HG02938 (cell line): ENCODE results near the gene CELSR1.

Experiments
- ATAC-seq: cut with Tn5 transposase; IDR thresholded peaks from one replicate; pipeline ENCODE4 v1.9.1; 2021; ENCODE audit warnings: mild to moderate bottlenecking, moderate library complexity; ENCODE audit not compliant: unreplicated experiment

CELSR1 gene

GRCh38 chr22:46370584-46371291 is 166.7 kb downstream of the CELSR1 start:
- ATAC-seq: no peak

- no peak for ATAC-seq
These were observed 167.5 kb downstream of the CELSR1 start for GRCh38 chr22:46369716-46370583.

GRCh38 chr22:46368871-46369715 is 168.3 kb downstream of the CELSR1 start:
- ATAC-seq: no peak

GRCh38 chr22:46368422-46368821 is 169.0 kb downstream of the CELSR1 start:
- no peak for ATAC-seq

- no peak for ATAC-seq
These were observed 169.7 kb downstream of the CELSR1 start for GRCh38 chr22:46367707-46368191.

GRCh38 chr22:46366801-46367706 is 170.4 kb downstream of the CELSR1 start:
- no peak for ATAC-seq

- no peak for ATAC-seq
These were observed 171.1 kb downstream of the CELSR1 start for GRCh38 chr22:46366327-46366731.

GRCh38 chr22:46365166-46365624 is 172.2 kb downstream of the CELSR1 start:
- ATAC-seq: no peak

GRCh38 chr22:46364341-46365165 is 172.9 kb downstream of the CELSR1 start:
- no peak for ATAC-seq

GRCh38 chr22:46363611-46364321 is 173.7 kb downstream of the CELSR1 start:
- ATAC-seq: no peak

GRCh38 chr22:46362934-46363515 is 174.4 kb downstream of the CELSR1 start:
- ATAC-seq: no peak

- no peak for ATAC-seq
These were observed 175.1 kb downstream of the CELSR1 start for GRCh38 chr22:46362203-46362933.

GRCh38 chr22:46361826-46362202 is 175.6 kb downstream of the CELSR1 start:
- ATAC-seq: no peak

GRCh38 chr22:46360891-46361290 is 176.5 kb downstream of the CELSR1 start:
- ATAC-seq: no peak

GRCh38 chr22:46360097-46360496 is 177.3 kb downstream of the CELSR1 start:
- ATAC-seq: no peak

GRCh38 chr22:46359362-46359761 is 178.1 kb downstream of the CELSR1 start:
- ATAC-seq: no peak

- ATAC-seq: no peak
These were observed 178.7 kb downstream of the CELSR1 start for GRCh38 chr22:46358766-46359165.
